GM19395 (cell line): ENCODE measurements around the gene GNGT2.

Experiments used
- ATAC-seq: cut with Tn5 transposase; IDR thresholded peaks from one replicate; pipeline ENCODE4 v1.9.1; 2021; ENCODE audit warnings: mild to moderate bottlenecking, moderate library complexity; ENCODE audit not compliant: unreplicated experiment

Gene GNGT2

DNA sequence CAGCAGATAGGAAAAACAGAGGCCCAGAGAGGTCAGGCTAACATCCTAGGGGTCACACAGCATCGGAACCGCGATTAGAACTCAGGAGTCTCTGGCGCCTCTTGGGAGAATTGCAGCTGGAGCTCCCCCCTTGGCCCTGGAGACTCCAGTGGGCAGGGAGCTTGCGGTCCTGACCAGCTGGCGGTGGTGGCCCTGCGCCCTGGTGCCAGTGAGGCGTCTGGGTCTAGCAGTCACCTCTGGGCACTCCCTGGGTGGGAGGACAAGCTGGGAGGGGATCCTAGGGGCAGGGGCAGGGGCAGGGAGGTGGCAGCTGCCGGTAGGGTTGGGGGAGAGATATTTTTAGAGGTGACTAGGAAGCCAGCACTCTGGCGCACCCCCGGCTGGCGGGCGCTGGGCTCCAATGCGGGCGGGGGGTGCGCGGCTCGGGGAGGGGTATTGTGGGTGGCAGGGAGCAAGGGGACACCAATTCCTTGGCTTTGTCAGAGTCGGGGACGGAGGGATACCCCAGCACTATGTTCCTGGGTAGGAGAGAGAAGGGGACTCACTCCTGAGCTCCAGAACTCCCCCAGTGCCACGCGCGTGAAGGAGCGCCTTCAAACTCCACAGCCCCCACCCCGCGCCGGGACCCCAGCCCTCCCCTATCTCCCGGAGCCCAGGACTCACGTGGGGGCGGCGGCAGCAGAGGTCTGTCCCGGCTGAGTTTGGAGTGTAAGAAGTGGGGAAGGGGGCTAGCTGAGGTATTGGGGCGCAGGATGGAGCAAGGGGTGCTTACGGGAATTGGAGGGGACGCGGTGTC, 19.6 kb upstream of the GNGT2 start:
- no peak for ATAC-seq

DNA sequence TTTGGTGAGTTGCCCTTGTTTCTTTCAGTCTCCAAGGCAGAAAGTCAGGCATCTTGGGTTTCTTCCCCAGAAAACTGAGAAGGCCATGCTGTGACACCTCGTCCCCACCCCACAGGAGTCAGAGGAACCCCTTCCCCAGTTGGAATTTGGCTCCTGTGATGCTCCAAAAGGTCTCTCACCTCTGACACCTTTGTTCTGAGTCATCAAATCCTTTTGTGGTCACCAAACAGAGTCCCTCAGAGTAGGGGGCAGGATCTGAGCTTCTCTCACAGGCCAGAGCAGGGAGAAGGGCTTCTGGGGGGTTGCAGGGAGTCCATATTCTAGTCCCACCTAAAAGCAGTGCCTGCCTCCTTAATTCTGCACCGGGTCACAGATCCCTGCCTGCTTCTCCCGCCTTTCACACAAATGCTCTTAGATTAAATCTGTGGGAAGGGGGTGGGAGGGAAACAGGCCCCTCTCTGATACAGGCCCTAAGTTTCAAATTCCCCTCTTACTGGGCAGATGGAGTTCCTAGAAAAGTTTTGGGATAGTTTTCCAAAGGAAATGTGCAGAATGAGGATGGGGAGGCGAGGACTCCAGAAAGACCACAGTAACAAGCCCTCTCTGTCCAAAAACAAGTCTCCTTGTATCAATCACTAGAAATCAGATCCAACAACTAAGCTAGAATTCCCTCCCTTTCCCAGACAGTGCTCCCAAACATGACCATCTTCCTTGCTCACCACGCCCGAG, 18.9 kb upstream of the GNGT2 start:
- no peak for ATAC-seq

DNA sequence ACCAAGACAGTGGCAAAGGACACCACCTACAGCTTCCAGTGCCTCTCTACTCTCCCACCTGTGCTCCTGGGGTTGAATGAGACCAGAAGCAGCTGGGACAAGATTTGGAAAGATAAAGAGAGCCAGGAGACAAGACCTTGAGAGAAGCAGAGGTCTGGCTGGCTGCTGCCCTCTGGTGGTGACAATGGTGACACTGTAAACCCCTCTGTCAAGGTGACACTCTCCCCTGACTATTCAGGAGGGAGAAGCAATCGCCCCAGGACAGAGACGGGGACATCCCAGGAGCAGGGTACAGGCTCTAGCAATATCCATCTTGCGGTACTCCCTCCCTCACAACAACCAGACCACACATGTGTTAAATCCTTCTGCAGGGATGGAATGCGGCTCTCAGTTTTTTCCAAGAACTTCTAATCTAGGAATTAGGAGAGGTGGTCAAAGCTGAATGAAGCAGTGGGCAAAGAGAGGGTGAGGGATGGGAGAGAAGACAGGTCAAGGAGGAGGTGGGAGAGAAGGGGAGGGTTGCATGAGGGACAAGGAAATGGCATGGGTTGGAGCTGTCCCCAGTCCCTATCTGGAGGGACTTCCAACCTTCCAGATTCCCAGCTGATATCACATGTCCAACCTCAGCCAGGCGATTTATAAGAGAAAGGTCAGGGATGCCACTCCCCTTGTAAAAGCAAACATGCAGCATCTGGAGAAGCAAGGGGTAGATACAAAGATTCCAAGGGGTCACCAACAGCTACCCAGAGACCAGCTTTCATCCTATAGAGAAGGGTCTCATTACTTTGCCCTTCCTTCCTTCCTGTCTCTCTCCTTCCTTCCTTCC, 17.3 kb upstream of the GNGT2 start:
- ATAC-seq: no peak

DNA sequence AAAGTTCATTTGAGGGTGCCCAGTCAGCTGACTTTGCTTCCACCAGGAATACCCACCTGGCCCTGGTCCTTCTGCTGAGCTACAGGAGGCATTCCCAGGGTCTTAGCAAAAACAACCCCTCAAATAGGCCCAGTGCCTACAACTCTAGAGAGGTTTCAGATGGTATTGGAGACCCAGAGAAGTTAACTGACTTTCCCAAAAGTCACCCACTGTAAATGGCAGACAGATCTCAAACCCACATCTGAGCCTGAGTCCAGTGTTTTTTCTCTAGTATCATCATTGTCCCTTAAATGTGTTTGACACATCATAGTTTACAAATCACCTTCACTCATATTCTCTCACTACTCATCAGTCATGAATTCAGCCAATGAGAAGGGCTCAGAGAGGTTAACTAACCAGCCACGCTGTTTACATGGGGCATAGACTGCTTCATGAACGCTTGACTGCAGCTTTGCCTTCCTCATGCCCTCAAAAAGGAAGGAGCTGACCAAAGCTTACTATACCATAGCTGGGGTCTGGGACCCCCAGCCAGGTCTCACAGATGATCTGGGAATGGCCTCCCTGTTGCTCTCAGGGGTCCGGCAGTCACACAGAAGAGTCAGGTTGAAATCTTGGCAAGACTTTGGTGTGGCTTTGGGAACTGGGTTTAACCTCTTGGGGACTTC, 16.5 kb upstream of the GNGT2 start:
- no peak for ATAC-seq

DNA sequence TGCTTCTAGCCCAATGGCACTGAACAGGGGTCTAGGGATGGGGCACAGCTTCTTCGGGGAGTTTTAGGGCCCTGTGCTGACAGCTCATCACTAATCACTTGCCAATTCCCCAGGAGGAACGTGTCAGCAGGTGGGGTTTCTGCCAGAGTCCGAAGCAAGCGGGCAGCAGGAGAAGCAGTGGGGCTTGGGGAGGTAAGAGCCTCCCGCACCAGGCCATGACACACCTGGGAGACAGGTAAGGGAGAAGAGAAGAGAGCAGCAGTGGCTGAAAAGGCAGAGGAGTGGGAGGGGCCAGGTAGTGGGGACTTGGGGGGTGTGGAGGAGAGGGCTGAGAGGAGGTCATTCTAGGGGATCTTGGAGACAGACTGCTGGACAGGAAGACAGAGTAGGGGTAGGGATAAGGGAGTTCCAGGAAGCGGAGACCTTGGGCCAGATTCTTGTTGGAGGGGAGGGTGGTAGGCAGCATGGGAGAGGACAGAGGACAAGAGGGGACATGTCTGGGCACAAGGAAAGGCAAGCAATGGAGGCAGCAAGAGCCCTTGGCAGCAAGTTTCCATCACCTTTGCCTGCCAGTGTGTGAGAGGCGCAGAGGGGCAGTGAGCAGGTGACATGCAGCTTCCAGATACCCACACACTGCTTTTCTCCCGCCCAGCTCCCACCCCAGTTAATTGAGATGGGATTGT, 15.3 kb upstream of the GNGT2 start:
- no peak for ATAC-seq

DNA sequence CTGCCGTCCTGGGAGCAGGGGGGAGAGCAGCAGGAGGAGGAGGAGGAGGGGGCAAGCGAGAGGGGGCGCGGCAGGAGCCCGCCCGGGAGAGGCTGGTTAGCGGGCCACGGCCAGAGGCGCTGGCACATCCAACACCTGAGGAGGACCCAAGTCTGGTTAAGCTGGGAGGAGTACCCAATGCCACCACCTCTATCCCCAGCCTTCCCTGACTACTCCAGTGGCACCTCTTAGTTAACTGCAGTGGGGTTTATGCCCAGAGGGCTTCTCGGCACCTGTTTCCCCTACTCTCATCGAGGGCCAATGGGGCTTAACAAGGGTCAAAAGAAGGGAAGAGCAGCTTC, 14.6 kb upstream of the GNGT2 start:
- no peak for ATAC-seq

DNA sequence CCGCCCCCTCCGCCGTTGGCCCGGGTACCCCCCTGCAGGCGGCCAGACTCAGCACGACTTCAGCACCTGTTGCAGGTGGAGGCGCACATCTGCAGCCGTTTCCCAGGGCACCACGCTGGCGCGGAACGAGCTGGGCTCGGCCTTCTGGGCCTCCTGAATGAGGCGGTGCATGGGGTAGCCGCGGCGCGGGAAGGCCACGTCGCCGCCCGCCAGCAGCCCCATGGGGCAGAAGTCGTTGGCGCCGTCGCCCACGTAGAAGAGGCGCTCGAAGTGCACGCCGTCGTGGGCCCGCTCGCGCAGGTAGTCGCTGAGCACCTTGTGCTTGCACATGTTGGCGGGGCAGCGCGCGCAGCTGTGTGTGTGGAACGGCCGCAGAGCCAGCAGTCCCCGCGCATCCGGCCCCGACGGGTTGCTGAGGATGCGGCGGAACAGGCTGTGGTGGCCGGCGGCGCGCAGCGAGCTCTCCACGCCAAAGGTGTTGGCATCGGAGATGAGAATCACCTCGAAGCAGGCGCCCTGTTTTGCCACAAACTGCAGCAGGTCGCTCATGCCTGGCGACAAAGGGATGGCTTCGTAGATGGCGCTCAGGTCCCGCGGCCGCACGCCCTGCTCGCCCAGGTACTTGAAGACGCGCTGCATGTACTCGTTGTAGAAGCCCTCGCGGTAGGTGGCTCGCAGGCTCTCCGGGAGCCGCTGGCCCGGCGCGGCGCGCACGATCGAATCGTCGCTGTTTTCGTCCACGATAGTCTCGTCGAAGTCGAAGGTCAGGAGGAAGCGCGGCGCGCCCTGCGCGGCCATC, 14.0 kb upstream of the GNGT2 start:
- ATAC-seq: no peak

DNA sequence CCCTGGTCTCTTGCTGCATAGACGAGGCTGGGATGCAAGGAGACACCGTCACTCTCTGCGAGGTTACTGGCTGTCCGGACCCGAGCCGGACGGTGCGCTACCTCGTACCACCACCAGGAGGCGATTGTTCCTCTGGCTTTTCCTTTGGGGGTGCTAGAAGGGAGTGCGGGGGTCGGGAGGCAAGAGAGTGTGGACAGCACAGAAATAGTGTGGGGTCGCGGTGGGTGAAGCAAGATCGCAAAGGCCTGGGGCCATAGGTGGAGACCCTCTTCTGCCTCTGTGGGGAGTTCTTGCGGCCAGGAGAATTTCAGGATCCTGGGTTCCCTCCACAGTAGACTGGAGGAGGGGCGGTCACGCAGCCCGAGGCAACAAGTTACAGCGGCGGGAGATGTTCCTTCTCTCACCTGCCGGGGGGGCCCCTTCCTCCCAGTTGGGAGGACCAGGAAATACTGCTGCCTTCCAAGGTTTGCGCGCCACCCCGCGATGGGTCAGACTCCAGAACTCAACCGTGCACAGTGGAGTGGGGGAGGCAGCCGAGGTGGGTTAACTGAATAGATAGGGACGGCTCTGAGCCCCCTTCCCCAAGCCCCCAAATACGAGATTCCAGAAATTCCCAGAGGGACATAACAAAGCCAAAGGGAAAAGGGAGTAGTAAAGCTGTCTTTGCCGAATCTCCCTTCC, 13.3 kb upstream of the GNGT2 start:
- ATAC-seq: no peak

DNA sequence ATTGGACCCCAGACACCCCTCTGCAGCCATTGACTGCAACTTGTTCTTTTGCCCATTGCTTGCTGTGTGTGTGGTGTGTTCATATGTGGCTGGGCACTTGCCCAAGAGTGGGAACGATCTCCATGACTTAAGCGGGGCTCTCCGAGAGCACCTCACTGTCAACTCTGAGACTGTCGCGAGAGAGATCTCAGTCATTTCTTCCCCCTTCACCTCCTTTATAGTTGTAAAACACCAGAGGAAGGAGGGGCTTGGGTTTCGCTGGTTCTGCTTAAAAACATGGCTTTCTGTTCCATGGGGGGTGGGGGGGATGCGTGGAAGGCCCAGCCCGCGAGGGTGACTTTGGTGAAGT, 12.8 kb upstream of the GNGT2 start:
- ATAC-seq: no peak

DNA sequence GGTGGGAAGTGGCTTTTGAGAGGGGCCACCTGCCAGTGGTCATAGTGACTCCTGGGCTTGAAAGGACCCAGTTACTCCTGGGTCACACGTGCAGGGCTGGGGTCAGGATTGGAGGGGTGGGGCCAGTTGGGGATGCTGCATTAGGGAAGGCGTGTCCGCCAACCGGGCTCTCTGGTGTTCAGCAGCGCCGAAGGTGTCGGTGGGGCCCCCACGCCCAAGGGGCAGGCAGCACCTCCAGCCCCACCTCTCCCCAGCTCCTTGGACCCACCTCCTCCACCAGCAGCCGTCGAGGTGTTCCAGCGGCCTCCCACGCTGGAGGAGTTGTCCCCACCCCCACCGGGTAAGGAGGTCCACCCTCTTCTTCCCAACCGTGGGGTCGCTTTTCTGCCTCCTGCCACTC, 9.6 kb upstream of the GNGT2 start:
- no peak for ATAC-seq

DNA sequence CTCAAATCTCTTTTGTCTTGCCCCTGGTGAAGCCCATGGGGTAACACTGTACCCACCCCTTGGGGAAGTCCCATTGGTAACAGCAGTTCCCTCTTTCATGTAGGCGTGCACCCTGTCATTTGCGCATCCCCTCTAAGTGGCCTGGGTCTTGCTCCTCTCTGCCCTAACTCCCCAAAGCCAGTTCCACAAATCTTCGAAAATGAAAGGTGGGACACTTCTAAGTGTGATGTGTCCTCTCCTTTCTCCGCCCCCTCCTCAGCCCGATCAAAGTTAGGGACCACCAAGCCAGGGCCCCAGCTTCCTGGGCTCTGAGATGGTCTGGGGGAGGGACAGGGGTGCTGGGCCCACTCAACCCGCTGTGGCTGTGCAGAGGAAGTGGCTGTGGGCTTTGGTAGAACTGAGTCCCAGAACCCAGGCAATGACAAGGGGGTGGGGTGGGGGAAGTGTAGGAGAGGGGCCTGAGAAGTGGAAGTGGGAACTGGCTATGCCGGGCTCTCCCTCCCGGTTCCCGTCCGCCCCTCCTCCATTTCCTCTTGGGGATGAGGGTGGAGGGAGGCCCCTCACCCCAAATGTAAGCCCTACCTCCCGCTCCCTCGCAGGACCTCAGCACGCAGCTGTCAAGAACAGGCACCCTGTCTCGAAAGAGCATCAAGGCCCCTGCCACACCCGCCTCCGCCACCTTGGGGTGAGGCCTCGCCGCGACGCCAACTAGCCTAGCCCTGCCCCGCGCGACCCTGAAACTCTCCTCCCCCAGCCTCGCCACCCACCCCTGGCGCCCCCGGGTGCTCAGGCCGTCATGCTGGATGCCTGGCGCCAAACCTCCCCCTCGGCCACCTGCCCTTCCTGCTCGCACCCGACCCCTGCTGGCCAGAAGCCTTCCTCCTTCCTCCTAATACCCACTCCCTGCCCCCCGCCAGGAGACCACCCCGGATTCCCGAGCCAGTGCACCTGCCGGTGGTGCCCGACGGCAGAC, 8.9 kb upstream of the GNGT2 start:
- no peak for ATAC-seq

DNA sequence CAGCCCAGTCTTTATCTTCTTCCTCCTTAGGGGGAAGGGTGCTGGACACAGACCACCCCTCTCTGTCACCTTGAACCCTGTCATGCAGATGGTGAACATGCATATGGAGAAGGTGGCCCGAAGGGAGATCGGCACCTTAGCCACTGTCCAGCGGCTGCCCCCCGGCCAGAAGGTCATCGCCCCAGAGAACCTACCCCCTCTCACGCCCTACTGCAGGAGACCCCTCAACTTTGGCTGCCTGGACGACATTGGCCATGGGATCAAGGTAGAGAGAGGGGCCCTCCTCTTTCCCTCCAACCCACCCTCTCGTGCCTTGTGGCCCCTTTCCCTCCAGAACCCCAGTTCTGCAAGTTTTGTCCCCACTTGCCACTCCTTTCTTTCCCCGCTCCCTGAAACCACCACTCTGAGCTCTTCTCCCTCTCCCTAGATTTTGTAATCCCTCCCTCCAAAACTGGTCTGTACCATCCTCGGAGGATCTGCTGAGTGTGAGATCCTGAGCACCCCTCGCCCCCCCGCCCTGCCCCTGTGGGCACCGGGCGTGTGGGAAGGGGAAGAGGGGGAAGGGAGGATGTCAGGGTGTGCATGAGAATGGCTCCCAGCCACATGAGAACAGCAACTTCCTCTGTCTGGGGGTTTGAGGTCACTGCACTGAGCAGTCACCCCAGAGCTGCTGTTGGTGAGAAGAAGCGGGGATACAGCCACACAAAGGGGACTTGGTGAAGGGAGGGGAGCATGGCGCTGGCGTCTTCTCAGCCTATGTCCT, 7.5 kb upstream of the GNGT2 start:
- peak; percentile 47 for ATAC-seq

DNA sequence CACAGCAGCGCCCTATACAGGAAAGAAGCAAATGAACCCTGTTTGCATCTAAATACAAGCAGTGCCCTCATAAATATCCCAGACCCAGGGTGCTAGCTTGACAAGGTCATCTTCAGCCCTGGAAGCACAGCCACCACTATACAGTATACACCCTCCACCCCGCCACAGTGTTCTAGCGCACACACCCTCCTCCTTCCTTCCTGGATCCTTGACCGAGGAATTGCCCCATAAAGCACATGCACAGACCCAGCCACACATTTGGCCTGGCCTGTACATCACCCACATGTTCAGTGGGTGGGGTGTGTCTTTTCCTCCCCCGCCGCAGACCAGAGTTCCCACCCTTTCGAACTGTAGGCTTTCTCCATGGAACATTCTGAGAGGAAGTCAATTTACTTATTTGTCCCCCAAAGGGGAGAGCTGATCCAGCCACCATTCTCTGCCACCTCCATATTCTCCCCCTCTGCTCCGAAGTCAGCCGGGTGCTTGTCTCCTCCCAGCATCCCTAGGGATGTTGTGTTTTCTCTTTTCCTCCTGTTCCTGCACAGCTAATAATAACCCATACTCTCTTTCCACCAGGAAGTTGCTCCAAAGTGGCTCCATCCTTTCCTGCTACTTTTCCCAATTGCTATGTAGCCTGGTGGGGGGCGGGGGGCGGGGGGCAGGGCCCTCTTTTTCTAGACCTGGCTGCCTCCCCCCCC, 6.7 kb upstream of the GNGT2 start:
- ATAC-seq: no peak

DNA sequence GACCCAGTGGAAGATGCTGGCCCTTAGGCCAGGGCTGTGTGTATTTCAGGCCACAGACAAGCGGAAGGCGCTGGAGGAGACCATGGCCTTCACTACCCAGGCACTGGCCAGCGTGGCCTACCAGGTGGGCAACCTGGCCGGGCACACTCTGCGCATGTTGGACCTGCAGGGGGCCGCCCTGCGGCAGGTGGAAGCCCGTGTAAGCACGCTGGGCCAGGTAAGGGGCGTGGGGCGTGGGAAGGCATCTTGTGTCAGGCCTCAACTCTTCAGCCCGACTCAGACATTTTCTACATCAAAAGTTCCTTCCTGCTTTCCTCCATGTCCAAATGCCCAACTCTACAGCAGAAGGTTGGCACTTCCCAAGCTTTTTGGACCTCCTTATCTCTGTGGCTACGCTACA, 6.1 kb upstream of the GNGT2 start:
- no peak for ATAC-seq

DNA sequence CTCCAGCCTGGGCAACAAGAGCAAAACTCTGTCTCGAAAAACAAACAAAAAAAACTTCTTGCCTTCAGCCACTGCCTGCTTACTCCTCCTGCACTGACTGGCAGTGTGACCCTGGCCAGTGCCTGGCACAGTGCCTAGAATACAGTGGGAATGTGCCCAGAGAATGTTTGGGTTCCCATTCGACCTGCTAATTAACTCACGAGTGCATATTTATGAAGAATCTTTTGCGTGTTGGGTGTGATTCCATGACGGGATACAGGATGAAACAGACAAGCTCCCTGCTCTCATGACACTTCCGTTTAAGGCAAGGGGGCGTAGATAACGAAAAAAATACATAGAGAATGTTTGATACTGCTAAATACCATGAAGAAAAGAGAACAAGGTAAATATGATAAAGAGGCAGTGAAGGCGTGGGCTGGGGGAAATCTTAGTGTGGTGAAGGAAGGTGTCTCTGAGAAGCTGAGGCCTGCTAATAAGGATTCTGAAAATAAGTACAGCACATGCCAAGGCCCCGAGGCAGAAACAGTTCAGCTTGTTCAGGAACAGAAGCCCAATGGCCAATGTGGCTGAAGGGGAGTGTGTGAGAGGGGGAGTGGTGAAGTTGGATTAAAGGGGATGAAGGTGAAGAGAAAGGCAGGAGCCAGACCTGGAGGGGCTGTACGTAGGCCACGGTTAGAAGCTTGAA, 4.4 kb upstream of the GNGT2 start:
- ATAC-seq: no peak

DNA sequence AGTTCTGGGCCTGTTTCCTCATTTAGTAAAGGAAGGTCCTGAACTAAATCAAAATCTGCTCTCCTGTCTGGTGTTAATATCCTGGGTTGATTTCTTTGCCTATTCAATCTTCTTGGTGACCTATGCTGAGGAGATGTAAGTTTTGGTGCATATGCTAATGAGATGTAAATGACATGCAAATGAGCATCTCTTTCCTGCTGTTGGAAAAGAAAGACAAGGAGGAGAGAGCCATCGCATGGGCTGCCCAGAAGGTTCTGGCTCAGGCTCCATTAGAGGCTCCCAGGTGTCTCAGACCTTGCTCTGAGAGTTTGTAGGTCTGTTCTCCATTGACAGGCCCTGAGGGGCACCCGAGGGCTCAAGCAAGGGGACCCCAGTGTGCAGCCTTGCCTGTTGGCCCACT, 3.5 kb upstream of the GNGT2 start:
- ATAC-seq: no peak
